Measurements from ENCODE around the gene ADCK2. TPM values are rescaled to one million over a fixed set of nuclear protein-coding genes. Genes with fewer than 3 reads are reported as not detected.

Gene ADCK2
- polyA plus RNA-seq, 3 donors = 8.7 to 28.7 (median 18.3) TPM

GRCh38 chr7:140702774-140703173, 30.0 kb downstream of the ADCK2 start:
- H3K4me2 ChIP-seq (replicated peaks; ENCODE audit: extremely low read depth, low read length, poor library complexity, severe bottlenecking) = no peak overlapping the region
- H3K9me3 ChIP-seq (replicated peaks in 1 of 2; ENCODE audit: control insufficient read depth in 1 of 2, insufficient read depth in 1 of 2, low read length in 2 of 2) = no peaks in the 10 kb centered on the region
- no peak for TF ChIP-seq CTCF (IDR thresholded peaks at IDR 0.05)
- DNase-seq = no peak
- peaks cover 13% of the 10 kb centered on the region for H3K4me1 Mint-ChIP-seq
- H3K27ac Mint-ChIP-seq = peak overlapping the region in 2 of 7 donors; percentile 5 to 27
- peaks cover 27 to 39% of the 10 kb centered on the region in 2 donors for H3K36me3 ChIP-seq (replicated peaks in 1 of 2; ENCODE audit: control insufficient read depth in 1 of 2, insufficient read depth in 2 of 2, low read length in 2 of 2)
- H2AFZ ChIP-seq (ENCODE audit: insufficient read depth, low read depth, low read length, poor library complexity, severe bottlenecking) = no peak overlapping the region
- H3K36me3 Mint-ChIP-seq = peaks cover 32 to 44% of the 10 kb centered on the region in 2 donors
- WGBS (ENCODE audit: insufficient coverage) = 93% methylated on average over 9 of the region's 10 CpGs
- peaks cover 58% of the 10 kb centered on the region for H3K79me2 ChIP-seq (ENCODE audit: insufficient read depth, low read length)
- no peak overlapping the region for H3K4me3 Mint-ChIP-seq
- H3K9ac ChIP-seq (ENCODE audit: insufficient read depth, low read length, poor library complexity, severe bottlenecking) = no peak overlapping the region
- H3K4me1 ChIP-seq (ENCODE audit: control insufficient read depth in 1 of 2, insufficient read depth in 2 of 2, low read length in 2 of 2) = peaks cover 3 to 7% of the 10 kb centered on the region in 2 donors
- H3K27me3 ChIP-seq (ENCODE audit: control insufficient read depth in 2 of 2, insufficient read depth in 2 of 2, low read length in 2 of 2) = no peaks in the 10 kb centered on the region
- H3K9me3 Mint-ChIP-seq = no peaks in the 10 kb centered on the region
- no peak overlapping the region for H3K4me3 ChIP-seq (replicated peaks in 1 of 3; ENCODE audit: low read depth in 2 of 3, low read length in 3 of 3)
- intact Hi-C loops (cut with micrococcal nuclease) = no loop called here
- H3K27ac ChIP-seq (ENCODE audit: low read depth in 1 of 2, low read length in 2 of 2) = peak overlapping the region in 1 of 2 donors; percentile 10
- H3K27me3 Mint-ChIP-seq (ENCODE audit: low read depth in 3 of 3) = no peaks in the 10 kb centered on the region
- H4K20me1 ChIP-seq (ENCODE audit: insufficient read depth, low read length) = peaks cover 41% of the 10 kb centered on the region

- Mint-ChIP-seq H3K9me3 (peaks cover 0 to 2% (median 0%) of the 10 kb centered on the region in 7 donors), H3K4me3 (no peak overlapping the region), H3K27me3 (ENCODE audit: low read depth in 3 of 3) (no peaks in the 10 kb centered on the region), H3K27ac (peak overlapping the region in 2 of 7 donors; percentile 43 to 69), H3K36me3 (peaks cover 30 to 41% of the 10 kb centered on the region in 2 donors), H3K4me1 (peaks cover 2% of the 10 kb centered on the region)
- Histone ChIP-seq H3K4me2 (replicated peaks; ENCODE audit: extremely low read depth, low read length, poor library complexity, severe bottlenecking) (no peak overlapping the region), H3K79me2 (ENCODE audit: insufficient read depth, low read length) (peaks cover 44% of the 10 kb centered on the region), H2AFZ (ENCODE audit: insufficient read depth, low read depth, low read length, poor library complexity, severe bottlenecking) (no peak overlapping the region), H4K20me1 (ENCODE audit: insufficient read depth, low read length) (peaks cover 32% of the 10 kb centered on the region), H3K4me3 (replicated peaks in 1 of 3; ENCODE audit: low read depth in 2 of 3, low read length in 3 of 3) (no peak overlapping the region), H3K27ac (ENCODE audit: low read depth in 1 of 2, low read length in 2 of 2) (no peak overlapping the region), H3K27me3 (ENCODE audit: control insufficient read depth in 2 of 2, insufficient read depth in 2 of 2, low read length in 2 of 2) (no peaks in the 10 kb centered on the region), H3K4me1 (ENCODE audit: control insufficient read depth in 1 of 2, insufficient read depth in 2 of 2, low read length in 2 of 2) (no peaks in the 10 kb centered on the region), H3K36me3 (replicated peaks in 1 of 2; ENCODE audit: control insufficient read depth in 1 of 2, insufficient read depth in 2 of 2, low read length in 2 of 2) (peaks cover 27 to 43% of the 10 kb centered on the region in 2 donors), H3K9ac (ENCODE audit: insufficient read depth, low read length, poor library complexity, severe bottlenecking) (no peak overlapping the region), H3K9me3 (replicated peaks in 1 of 2; ENCODE audit: control insufficient read depth in 1 of 2, insufficient read depth in 1 of 2, low read length in 2 of 2) (no peaks in the 10 kb centered on the region)
- intact Hi-C loops (cut with micrococcal nuclease) = no loop called here
- DNase-seq = no peak
- WGBS (ENCODE audit: insufficient coverage) = 100% methylated on average over 2 of the region's 2 CpGs
- no peak for TF ChIP-seq CTCF (IDR thresholded peaks at IDR 0.05)
Measured at GRCh38 chr7:140704205-140704604, 31.5 kb downstream of the ADCK2 start.
